Left ventricle myocardium superior (tissue), 1 donor: ENCODE data around the gene HOXB8. TPM values are rescaled to one million over a fixed set of nuclear protein-coding genes. Genes with fewer than 3 reads are reported as not detected.

Experiments
- ATAC-seq: fragments of 200-7000 bp; cut with Tn5 transposase; one replicate; pipeline ENCODE4 v1.9.1; 2020; ENCODE audit warnings: mild to moderate bottlenecking, moderate library complexity
- DNase-seq: peaks from one replicate; pipeline ENCODE4 v3.0.0-alpha.2; 2020
- intact Hi-C: fragments of 100-400 bp; cut with micrococcal nuclease; formaldehyde crosslinking; loops from one replicate; pipeline ENCODE4 v1.11.0; 2022
- total RNA-seq: library from RNA; stranded (reverse); fragmentation: NEBNext Ultra II Directional; extraction: Animal tissue kit (Norgen Biotek cat#: 25700); gene quantifications from one replicate; pipeline ENCODE4 v1.2.1, GENCODE V29; 2021
- donor health status: DM: no; HTN: yes; CAD: no; lungs with severe emphysema.

HOXB8 gene
- total RNA-seq, 1 donor from 2014 or later, result not detected

DNA sequence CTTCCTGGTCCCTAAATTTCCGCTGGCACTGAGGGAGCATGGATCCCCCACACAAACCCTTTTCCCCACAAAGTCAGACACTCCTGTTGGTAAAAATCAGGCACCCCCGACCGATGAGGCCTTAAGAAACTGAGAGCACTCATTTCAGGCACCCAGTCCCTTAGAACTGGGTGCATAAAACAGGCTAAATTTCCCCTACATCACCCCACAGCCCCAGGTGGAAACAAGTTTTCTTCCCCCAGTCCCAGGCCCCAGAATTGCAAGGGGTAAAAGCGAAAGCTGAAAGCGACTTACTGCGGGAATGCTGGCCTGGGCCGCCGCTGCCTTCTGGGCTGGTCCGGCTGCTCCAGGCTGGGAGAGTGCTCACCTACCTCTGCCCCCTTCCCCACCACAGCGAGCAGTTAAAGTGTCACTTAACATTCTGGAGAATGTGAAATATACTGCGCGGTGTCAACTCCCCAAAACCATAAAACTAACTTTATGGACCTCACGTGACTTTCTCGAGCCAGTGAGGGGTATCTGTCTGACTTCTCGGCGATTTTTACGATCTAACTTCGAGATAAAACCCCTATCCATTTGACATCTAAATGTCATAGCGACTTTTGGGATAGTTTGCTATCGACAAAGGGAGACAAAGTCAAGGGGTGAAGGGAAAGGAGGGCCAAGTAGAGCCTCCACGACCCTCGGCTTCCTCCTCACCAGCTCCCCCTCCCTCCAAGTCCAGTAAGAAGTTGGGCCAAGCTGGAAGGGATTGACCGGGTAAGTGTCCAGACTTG lies 25.1 kb downstream of the HOXB8 start, which contains the start of gene HOXB3:
HOXB3 (minus strand) TSS at position 411 of the 776 bp plus-strand sequence. CDS start 37,767 bp downstream, outside the sequence.
- ATAC-seq (no peak), DNase-seq (no peak)
- intact Hi-C loops, result no loop called here

DNA sequence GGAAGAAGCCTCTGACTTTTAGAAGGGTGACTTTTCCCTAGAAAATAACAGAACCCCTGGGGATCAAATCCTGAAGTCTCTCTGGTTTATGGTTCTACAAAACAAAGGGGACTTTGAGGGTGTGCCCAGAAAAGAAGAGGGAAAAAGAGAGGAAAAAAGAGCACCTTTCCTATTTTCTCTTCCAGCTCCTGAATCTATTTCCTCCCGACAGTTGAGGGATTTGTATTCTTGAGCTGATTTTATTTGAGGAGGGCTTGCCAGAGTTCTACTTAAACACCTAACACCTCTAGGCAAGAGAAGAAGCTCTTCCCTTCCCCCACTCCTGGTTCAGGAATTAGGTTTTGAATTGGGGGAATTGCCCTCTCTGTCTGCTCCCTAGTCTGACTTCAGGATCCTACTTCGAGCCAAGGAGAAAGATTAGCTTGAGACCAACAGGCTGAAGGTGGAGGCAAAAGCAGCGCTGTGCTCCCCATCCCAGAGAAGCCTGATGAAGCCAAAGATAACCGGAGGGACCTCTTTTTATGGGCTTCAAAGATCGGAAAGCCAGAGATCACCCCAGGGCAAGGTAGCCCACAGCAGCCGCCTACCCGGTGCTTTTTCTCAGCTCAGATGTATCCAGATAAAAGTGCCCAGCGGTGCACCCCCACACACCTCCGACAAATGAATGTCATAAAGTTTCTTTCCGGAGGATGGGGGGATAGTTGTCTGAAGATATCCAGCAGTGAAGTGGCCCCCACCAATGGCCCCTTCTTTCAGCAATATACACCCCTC lies 25.8 kb downstream of the HOXB8 start:
- intact Hi-C loops, result no loop called here
- DNase-seq (no peak), ATAC-seq (no peak)

DNA sequence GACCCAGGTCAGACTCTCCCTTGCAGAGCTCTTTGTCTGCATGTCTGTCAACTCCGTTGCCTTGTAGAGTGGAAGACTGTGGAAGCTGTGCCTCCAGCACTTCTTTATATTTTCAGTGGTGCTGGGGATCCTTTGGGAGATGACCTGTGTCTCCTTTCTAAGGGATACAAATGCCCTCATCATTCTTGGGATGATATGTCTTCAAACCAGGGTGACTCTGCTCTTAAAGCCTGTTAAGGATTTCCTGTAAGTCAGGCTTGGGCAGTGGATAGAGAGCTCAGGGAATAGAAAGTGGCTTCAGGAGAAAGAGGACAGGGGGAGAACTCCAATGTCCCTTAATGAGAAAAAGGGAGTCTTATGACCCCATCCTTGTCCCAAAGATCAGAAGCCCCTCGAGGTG lies 26.6 kb downstream of the HOXB8 start:
- intact Hi-C loops, result no loop called here
- DNase-seq, result no peak
- ATAC-seq, result no peak

DNA sequence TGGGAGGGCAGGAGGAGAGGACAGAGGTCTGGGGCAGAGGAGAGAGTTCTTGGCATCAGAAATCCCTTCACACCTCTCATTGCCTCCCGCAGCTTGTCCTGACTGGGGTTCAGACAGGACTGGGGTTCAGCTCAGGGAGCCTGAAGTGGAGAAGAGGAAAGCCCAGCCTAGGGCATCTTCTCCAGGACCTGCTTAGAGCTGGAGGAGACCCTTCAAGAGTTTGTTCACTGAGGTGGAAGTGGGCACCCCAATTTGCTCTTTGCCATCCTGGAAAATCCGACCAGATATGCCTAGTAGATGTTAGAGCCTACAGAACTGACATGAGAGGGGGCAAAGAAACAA lies 27.0 kb downstream of the HOXB8 start:
- ATAC-seq (no peak), DNase-seq (no peak)
- intact Hi-C loops, result no loop called here

DNA sequence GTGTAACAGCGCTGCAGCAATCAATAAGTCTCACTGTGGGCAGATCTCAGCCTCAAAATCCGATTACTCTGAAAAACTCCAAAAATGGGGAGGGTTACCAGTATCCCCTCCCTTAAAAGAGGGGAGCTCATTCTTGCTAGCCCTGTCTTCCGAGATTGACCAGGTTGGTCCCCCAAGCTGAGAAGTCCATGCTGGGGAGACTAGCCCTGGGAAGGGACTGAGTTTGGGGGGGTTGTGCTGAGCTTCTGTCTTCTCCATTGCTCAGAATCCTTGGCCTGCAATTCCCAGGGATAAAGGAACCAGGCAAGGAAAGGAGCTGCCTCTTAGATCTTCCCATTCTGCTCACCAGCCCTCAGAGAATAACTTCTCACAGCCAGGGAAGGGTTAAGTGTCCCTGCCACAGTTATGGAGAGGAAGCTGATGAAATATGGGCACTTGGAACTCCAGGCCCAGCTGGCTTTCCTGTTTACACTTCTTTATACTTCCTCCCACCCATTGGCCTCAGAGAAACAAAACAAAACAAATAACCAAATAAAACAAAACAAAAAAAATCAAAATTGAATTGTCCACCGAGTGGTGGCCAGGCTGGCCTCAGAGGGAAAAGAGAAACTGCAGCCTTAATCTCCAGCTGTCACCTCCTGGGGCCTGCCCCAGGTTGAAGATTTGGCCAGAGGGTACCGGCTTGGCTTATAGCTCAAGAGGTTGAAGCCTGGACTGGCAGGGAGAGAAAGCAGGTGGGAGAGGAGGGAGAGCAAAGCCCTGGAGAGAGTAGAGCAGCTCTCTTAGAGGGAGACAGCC lies 27.6 kb downstream of the HOXB8 start:
- no peak for ATAC-seq
- intact Hi-C loops, result no loop called here
- DNase-seq, result no peak

DNA sequence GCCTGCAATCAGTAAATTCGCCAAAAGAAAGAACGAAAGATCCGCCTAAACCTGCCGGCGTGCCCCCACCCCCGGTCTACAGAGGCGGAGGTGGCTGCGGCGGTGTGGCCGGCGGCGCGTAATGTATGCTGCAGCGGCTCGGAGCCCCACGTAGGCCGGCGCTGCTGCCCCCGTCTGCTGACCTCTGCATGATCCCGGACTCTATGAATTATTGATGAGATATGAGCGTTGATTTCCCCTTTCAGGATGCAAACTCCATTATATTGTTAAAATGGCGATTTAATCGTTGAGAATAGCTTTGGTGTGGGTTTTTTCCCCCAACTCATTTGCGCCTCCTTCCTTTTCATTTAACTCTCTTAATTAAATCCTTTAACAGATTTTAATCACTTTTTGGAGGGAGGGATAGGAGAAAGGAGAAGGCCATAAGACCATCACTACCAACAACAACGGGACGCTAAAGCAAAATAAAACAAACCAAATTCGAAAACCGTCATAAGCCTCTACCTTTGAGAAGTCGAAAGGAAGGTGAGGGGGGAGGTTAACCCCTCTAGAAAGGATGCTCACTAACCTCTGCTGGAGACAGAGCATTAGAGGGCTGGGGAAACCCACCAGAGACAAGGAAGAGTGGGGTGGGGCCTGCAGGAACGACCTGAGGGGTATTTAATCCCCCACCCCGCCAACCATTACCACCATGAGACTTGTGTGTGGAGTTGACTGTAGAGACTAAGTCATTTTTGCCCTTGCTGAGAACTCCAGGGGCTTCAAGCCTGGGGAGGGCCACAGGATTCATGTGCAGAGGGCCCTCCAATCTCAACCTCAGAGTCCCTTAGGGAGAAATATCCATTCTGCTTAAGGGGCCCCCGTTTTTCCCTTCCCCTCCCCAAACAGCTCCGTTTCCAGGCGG lies 28.5 kb downstream of the HOXB8 start:
- DNase-seq (no peak), ATAC-seq (no peak)
- intact Hi-C loops, result no loop called here

DNA sequence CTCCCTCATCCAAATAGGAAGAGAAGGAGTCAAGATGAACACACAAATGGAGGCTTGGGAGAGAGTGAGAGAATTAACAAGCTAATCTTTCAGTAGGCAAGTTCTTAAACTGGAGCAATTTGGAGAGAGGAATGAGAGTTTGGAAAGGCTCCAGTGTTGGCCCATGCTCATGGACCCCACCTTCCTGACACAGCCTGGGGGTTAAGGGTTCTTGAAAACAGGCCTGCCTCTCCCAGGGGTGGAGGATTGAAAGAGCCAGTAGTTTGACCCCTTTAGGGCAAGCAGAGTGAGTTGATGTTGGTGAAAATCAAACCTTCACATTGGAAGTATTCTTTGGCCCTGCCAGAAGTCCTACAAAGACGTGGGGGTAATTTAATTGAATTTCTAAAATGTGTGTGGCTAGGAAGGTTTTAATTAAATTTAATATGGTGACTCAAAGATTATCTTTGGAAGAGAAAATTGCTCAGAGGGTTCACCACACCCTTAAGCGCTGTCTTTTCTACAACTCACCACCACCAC lies 30.8 kb downstream of the HOXB8 start:
- ATAC-seq (no peak), DNase-seq (no peak)
- intact Hi-C loops, result no loop called here

DNA sequence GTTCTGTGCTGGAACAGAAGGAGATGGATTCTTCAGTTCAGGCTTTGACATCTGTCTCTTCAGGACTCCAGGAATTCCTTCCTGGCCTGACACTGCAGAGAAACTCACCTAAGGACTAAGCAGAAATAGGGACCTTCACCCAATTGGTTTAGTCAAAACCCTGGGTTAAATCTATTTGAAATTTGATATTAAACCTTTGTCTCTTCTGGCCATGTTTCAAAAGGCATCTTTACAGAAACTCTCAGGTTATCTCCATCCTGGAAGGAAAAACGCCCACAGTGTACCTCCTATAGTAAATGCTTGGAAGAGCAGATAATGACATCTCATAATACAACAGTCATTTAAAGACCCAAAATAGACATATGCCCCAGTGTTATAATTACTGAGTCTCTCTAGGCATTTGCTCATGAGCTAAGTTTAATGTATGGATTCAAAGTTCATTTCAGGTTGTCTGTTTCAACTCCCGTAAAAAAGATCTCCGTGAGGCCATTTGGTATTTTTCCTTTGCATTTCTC lies 31.3 kb downstream of the HOXB8 start:
- DNase-seq, result no peak
- no peak for ATAC-seq
- intact Hi-C loops, result no loop called here

DNA sequence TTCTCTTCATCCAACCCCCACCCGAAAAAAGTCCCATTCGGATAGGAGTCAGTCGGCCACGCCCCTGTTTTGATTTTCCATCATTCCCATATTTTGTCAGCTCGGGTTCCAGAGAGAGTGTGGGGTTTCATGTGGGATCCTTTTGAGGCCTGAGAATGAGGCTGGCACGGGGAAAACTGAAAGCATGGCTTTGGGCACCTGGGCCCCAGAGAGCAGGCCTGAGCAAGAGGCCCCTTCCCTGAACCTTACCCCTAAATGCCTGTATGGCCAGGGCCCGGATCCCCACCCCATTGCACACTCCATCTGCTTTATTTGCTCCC lies 32.4 kb downstream of the HOXB8 start:
- ATAC-seq, result no peak
- intact Hi-C loops, result no loop called here
- no peak for DNase-seq

DNA sequence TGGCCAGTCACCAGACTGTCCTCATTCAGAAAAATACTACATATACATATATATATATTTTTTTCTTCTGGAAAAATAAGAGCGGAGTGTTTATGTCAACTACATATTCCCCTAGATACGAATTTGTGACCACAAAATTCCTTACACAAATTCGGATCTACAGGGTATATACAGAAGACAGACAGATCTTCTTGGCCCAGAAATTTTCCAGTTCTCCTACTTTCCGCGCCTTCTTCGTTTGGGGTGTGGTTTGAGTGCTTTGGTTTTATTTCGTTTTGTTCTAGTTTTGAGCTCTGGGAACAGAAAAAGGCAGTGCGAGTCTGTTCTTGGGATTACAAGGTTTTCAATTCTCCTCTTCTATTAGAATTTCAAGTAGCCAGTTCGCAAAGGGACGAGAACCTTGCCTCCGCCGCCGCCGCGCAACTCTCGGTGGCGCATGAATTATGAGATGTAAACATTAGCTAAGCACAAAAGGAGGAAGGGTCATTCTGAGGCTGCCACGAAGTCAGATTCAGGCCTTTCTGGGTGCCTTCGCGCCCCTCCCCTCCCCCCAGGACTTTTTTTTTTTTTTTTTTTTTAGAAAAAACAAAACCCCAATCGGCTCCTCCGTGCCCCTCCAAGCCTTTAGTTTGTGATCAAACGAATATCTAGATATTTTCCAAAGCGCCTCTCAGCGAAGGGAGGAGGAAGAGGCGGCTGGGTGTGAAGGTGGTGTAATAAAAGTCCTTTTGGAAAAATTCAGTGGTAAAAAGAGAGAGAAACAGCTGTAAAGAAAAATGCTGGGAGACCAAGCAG lies 35.1 kb downstream of the HOXB8 start:
- no peak for ATAC-seq
- intact Hi-C loops, result no loop called here
- no peak for DNase-seq

DNA sequence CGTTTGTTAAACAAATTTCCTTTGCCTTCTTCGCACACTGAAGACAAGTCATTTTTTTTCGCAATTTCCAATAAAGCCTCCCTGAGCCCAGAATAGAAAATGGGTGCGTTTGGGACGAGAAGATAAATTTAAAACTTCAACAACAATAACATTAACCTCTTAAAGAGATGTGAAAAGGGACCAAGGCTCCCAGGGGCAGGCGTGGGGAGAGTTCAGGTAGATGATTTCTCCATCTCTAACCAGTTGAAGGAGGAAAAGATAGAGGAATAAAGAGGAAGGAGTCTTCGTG lies 35.7 kb downstream of the HOXB8 start:
- ATAC-seq (no peak), DNase-seq (no peak)
- intact Hi-C loops, result no loop called here

DNA sequence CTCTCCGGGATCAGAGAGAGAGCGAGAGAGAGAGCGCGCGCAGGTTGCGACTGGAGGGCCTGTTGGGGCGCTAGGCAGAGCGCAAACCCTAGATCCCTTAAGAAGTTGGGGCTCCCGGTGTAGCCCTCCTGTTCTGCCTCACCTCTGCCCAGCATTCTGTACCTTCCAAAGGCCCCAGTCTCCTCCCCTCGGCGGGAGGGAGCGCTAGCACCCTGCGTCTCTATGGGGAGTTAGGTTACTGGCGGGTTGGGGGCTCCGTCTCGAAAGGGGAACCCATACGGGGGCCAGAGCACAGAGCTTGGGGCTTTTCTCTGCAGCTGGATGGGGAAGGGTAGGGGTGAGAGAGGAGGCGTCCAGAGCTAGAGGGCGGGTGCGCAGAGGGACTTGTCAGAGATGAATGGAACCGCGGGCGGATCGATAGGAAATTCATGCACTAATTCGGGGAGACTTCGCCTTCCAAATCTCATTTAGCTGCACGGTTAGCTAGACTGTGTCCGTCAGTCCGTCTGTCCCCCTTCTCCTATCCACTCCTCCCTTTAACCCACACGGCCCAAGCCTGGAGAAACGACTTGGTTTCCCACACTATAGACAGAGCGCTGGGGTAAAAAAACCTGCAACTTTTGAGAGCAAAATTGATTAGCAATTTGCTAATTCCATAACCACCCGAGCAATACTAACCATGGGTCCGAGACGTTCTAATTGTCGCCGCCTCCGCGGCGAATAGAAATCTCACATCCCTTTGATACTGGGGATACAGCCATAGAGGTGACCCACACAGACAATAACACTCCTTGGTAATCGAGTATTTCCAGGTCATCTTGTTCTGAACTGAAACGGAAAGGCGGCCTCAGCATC lies 36.2 kb downstream of the HOXB8 start:
- DNase-seq (no peak), ATAC-seq (no peak)
- intact Hi-C loops, result no loop called here

DNA sequence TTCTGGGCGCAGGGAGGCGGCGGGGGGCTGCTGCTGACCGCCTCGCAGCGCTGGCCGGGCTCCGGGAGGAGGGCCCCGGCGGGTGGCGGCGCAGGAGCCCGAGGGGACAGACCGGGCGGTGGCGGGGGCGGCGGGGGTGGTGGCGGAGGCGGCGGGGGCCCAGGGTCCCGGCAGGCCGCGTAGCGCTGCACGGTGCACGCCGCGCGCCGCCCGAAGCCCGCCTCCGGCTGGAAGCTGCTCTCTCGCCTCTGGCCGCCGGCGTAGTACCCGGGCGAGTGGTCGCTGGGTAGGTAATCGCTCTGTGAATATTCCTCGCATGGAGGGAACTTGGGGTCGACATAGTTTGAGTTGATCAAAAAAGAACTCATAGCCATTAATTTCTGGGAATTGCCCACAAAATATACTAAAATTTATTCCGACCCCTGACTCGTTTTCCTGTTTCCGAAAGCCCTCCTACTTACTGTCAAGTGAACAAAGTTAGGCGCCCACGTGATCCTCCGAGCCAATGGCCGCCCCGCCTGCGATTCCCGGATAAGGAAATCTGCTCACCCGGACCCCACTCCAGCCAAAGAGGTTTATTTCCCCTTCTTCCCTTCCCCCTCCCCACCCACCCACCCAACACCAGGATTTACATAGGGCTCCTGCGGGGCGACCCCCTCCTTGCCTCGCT lies 37.0 kb downstream of the HOXB8 start, which contains the start of gene HOXB4:
HOXB4 (minus strand) TSS at position 405 of the 670 bp plus-strand sequence; CDS start at position 374, 31 bp downstream.
- intact Hi-C loops, result no loop called here
- ATAC-seq, result peak; percentile 52
- DNase-seq, result peak; percentile 74

DNA sequence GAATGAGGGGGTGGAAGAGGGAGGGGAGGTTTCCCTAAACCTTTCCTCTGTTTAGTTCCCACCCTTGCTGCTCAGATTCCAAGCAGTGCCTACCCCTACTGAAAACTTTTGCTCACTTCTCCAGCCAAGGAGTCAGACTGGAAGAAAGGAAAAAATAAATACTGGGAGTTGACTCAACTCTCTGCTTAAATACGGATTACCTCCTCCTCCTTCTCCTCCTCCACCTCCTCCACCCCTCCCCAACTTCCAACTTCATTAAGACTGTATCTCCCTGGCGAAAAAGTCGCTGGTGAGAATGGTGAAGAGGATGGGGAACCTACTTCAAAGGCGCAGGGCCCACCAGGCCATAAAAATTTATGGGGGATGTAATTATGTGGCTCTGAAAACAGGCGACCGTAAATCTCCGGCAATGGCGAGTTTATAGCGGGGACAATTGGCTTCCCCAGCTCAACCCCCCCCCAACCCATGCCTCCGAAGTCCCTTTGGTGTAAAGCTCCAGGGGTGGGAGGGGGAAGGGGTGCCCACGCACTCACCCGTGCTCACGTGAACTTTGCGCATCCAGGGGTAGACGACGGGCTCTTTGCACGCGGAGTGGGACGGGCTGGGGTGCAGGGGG lies 37.7 kb downstream of the HOXB8 start:
- DNase-seq, result no peak
- no peak for ATAC-seq
- intact Hi-C loops, result no loop called here

DNA sequence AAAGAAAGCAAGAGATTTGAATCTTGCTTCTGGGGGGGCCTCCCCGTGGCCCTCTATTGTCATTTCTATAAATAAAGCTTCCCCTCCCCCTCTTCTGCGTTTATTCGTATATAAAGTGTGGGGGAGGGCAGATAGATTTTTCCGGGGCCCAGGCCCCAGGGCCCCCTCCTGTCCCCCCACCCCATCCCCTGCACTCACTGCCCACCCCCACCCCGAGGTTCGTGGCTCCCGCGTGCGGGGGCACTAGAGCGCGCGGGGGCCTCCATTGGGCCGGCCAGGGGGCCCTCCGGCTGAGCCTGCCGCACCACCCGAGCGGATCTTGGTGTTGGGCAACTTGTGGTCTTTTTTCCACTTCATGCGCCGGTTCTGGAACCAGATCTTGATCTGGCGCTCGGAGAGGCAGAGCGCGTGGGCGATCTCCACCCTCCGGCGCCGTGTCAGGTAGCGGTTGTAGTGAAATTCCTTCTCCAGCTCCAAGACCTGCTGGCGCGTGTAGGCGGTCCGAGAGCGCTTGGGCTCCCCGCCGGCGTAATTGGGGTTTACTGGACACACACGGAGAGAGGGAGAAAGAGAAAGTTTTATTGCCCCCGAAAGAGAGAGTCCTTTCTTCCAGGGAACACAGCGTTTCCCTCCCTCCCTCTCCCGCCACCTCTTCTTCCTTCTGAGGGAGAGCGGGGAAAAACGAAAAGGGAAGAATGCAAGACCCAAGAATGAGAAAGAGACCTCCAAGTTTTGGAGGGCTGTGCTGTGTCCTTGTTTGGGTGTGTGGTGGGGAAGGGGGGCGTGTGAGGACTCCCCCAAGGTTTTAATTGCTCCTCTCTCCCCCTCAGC lies 38.4 kb downstream of the HOXB8 start:
- DNase-seq (no peak), ATAC-seq (no peak)
- intact Hi-C loops, result no loop called here
